Measurements from ENCODE around the gene LINGO4.

The LINGO4 gene

DNA sequence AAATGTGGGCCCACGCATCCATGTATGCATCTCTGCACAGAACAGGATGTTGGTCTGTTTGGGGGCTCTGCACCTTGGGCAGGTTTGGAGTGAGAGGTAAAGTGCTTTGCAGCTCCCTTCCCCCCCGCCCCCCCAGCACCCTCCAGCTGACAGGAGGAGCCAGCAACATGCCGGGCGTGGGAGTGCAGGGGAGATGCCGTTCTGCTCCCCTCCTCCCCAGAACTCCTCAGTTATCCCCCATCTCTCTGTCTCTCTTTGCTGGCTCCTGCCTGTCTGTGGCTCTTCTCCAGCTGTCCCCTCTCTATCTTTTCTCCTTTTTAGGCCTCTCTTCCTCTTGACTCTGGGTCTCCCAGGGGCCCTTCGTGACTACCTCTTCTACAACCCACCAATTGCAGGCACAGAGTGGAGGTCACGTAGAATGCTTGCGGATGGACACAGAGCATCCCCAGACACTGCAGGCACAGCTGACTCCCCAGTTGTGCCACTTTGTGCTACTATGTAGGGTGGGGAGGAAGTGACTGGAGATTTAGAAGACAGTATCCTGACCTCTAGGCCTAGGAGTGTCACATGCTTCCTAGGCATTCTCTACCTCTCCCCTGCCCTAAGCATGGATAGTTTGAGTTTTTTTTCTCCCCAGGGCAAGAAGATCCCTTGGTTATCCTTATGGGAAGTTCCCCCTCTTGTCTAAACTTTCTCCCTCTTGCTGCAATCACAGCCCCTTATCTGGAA lies 28.1 kb upstream of the LINGO4 start:
- H3K27me3 ChIP-seq (replicated peaks; ENCODE audit: control insufficient read depth, insufficient read depth, low read length), result peaks cover 2% of the 10 kb centered on the region
- TF ChIP-seq, protein P1, sequence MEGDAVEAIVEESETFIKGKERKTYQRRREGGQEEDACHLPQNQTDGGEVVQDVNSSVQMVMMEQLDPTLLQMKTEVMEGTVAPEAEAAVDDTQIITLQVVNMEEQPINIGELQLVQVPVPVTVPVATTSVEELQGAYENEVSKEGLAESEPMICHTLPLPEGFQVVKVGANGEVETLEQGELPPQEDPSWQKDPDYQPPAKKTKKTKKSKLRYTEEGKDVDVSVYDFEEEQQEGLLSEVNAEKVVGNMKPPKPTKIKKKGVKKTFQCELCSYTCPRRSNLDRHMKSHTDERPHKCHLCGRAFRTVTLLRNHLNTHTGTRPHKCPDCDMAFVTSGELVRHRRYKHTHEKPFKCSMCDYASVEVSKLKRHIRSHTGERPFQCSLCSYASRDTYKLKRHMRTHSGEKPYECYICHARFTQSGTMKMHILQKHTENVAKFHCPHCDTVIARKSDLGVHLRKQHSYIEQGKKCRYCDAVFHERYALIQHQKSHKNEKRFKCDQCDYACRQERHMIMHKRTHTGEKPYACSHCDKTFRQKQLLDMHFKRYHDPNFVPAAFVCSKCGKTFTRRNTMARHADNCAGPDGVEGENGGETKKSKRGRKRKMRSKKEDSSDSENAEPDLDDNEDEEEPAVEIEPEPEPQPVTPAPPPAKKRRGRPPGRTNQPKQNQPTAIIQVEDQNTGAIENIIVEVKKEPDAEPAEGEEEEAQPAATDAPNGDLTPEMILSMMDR (IDR thresholded peaks at IDR 0.05; ENCODE audit: insufficient read depth, low read length, poor library complexity, severe bottlenecking), result no peak
- DNase-seq (ENCODE audit: extremely low read depth, insufficient read length), result no peak
- no peaks in the 10 kb centered on the region for H3K36me3 ChIP-seq (ENCODE audit: control insufficient read depth, insufficient read depth, low read length)
- H3K4me3 ChIP-seq (replicated peaks; ENCODE audit: low read depth, low read length), result no peak overlapping the region

DNA sequence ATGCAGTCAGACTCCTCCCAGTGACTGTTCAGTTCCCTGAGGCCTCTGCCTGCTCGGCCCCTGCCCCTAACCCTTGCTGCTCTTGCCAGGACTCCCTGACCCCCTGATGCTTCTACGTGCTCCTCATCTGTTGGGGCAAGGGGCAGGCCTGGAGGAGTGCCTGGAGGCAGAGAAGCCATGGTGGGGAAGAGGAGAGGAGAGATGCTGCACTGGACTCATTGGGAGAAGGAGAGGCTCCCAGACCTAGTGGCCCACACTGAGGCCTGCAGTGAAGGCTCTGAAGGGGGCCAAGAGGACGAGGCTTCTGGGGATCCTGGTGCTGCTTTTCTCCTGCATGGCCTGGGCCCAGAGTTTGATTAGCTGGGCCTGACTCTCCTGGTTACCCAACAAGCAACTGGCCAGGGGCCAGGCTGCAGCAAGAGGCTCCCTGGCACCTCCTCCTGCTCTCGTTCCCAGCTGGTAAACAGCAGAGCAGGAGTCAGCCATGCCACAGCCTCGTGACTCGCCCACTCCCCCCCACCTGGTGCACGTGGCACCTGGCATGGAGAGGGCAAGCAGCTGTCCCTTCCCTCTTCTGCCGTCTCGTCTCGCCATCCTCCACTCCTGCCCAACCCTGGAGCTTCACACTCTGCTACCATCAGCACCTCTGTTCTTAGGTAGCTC lies 27.2 kb upstream of the LINGO4 start:
- TF ChIP-seq, protein P1 (IDR thresholded peaks at IDR 0.05; ENCODE audit: insufficient read depth, low read length, poor library complexity, severe bottlenecking), result no peak
- DNase-seq (ENCODE audit: extremely low read depth, insufficient read length), result no peak
- Histone ChIP-seq H3K27me3 (replicated peaks; ENCODE audit: control insufficient read depth, insufficient read depth, low read length) (no peaks in the 10 kb centered on the region; the same call in 1 of the 2 replicates), H3K36me3 (ENCODE audit: control insufficient read depth, insufficient read depth, low read length) (no peaks in the 10 kb centered on the region), H3K4me3 (replicated peaks; ENCODE audit: low read depth, low read length) (no peak overlapping the region)

DNA sequence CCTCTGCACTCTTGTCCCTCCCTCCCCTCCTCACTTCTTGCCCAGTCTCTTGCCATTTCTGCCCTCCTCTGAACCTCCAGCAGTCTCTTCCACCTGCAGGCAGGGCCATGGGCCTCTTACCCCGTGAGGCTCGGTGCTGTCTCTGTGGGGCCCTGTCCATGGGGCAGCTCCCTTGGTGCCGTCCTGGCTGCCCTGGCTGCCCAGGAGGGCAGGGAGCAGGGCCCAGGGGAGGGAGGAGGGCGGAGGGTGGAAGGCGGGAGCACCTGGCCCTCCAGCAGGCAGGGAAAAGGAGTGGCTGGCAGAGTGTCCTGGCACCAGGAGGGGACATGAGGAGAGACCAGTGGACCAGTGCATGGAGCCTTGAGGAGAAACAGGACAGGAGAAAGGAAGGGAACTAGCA lies 26.4 kb upstream of the LINGO4 start, which contains the start of gene RORC:
RORC (minus strand) TSS at position 198 of the 400 bp plus-strand sequence; CDS start at position 160, 38 bp downstream.
- DNase-seq (ENCODE audit: extremely low read depth, insufficient read length), result no peak
- Histone ChIP-seq H3K27me3 (replicated peaks; ENCODE audit: control insufficient read depth, insufficient read depth, low read length) (no peaks in the 10 kb centered on the region; the same call in 1 of the 2 replicates), H3K4me3 (replicated peaks; ENCODE audit: low read depth, low read length) (no peak within 1 kb of the TSS), H3K36me3 (ENCODE audit: control insufficient read depth, insufficient read depth, low read length) (no peaks in the 10 kb centered on the region)
- TF ChIP-seq, protein P1 (IDR thresholded peaks at IDR 0.05; ENCODE audit: insufficient read depth, low read length, poor library complexity, severe bottlenecking), result no peak

DNA sequence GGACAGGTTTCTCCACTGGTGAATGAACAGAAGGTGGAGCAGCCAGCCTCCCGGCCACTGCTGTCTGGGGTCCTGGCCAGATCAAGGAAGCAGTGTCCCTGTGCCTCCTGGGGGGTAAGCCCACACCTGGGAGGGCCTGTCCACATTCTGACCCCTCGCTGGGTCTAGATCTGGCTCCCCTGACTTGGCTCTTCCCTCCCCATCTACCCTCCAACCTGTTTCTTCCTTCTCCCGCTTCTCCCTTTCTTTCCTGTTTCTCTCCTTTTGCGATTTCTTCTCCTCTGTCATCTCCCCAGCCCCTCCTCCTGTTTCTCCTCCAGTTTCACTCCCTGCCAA lies 26.0 kb upstream of the LINGO4 start:
- H3K27me3 ChIP-seq (replicated peaks; ENCODE audit: control insufficient read depth, insufficient read depth, low read length), result no peaks in the 10 kb centered on the region; the same call in 1 of the 2 replicates
- no peak for DNase-seq (ENCODE audit: extremely low read depth, insufficient read length)
- TF ChIP-seq, protein P1 (IDR thresholded peaks at IDR 0.05; ENCODE audit: insufficient read depth, low read length, poor library complexity, severe bottlenecking), result no peak
- no peaks in the 10 kb centered on the region for H3K36me3 ChIP-seq (ENCODE audit: control insufficient read depth, insufficient read depth, low read length)
- H3K4me3 ChIP-seq (replicated peaks; ENCODE audit: low read depth, low read length), result no peak overlapping the region

DNA sequence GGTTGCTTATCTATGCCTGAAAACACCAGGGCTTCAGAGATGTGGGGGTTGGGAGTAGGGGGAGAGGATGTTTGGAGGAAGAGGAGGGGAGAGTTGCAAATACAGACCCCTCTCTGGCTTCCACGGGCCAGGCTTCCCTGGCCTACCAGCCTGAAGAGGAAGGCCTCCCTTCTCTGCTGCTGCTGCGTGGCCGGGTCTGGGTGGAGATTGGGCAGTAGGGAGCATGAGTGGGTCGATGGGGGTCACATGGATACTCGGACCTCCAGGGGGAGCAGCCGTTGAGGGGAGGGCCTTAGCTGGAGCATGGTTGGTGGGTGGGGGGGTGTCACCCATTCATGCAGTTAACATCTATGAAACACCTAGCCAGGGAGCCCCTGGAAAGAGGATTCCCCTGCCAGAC lies 24.8 kb upstream of the LINGO4 start:
- no peak for DNase-seq (ENCODE audit: extremely low read depth, insufficient read length)
- TF ChIP-seq, protein P1 (IDR thresholded peaks at IDR 0.05; ENCODE audit: insufficient read depth, low read length, poor library complexity, severe bottlenecking), result no peak
- no peak overlapping the region for H3K4me3 ChIP-seq (replicated peaks; ENCODE audit: low read depth, low read length)
- H3K27me3 ChIP-seq (replicated peaks; ENCODE audit: control insufficient read depth, insufficient read depth, low read length), result no peaks in the 10 kb centered on the region; the same call in 1 of the 2 replicates
- no peaks in the 10 kb centered on the region for H3K36me3 ChIP-seq (ENCODE audit: control insufficient read depth, insufficient read depth, low read length)
